ENCODE measurements around the gene TMEM43.

TMEM43 gene

DNA sequence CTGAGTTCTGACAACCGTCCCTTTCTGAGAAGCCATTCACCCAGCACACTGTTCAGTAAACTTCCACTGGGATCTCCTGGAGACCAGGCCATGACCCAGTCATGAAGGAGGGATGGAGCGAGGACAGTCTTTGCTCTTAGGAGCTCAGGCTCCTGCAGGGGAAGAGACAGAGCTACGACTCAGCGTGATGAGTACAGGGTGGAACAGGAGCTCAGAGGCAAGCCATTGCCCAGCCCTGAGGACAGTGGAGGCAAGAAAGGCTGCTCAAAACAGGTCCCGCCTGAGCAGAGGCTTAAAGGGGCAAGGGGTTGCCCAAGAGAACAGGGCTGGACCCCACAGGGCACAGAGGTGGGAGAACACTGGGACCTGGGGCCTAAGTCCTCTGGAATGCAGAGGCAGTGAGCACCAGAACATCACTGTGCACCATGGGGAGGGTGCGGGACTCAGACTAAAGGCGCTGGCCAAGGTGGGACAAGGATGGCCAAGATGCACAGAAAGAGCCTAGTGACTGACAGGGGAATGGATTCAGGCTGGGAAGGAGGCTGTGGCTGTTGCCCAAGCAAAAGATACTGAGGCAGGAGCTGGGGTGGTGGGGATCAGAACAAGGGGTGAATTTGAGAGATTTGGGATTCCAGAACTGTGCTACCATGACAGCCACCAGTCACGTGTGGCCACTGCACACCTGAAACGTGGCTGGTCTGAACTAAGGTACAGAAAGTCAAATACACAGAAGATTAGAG, 25.8 kb downstream of the TMEM43 start:
- no peak for DNase-seq (ENCODE audit: low read depth, low spot score)

DNA sequence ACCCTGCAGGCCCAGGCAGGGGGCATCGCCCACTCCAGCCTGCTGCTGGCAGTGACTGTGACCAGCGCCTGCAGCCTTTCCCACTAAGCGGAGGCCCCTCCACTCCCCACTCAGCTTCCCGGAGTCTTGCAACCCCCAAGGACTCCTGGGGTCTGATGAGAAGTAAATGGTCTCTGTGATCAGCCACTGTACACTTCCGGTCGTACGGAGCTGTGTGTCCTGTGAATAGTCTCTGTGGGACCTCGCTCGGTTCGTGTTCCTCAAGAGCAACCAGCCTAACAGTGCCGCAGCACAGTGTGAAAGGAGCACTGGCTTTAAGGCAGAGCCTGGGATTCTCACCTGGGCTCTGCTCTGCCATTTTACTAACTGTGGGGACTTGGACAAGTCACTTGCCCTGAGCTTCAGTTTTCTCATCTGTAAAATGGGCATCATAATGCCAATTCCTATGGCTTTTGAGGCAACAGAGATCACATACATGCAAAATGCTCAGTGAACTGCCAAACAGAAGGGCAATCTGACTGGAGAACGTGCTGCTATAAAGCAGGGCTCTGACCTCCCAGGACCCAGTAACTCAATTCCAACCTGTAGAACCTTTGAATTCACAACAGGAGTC, 26.7 kb downstream of the TMEM43 start:
- DNase-seq (ENCODE audit: low read depth, low spot score) = no peak

DNA sequence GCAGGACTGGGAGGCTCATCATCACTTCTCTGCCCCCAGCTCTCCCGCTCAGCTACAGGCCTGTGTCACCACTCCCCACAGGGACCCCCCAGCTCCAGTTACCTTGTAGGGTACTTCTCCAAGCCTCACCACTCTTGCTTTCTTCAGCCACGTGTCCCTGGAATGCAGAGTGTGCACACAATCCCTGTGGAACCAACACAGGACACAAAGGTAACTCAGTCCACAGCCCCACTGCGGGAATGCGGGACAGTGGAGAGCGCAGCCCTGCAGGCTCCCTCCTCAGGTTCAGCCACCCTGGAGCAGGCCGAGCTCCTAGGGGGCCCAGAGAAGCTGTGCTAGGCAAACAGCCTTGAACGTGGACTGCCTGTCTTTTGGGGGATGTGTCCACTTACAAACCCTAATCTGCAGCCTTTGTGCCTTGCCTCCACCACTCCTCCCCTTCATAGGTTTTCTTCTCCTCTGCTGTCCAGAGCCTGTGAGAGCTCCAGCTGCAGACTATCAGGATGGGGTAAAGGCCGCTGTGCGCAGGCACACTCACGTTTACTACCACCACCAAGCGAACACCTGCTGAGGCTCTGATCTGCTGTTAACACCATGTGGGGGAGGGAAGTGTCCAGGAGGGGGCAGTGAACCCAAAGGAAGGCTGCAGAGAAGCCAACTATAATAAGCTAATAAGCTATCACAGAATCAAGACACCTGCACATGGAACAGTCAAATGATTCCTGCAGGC, 27.5 kb downstream of the TMEM43 start:
- no peak for DNase-seq (ENCODE audit: low read depth, low spot score)

DNA sequence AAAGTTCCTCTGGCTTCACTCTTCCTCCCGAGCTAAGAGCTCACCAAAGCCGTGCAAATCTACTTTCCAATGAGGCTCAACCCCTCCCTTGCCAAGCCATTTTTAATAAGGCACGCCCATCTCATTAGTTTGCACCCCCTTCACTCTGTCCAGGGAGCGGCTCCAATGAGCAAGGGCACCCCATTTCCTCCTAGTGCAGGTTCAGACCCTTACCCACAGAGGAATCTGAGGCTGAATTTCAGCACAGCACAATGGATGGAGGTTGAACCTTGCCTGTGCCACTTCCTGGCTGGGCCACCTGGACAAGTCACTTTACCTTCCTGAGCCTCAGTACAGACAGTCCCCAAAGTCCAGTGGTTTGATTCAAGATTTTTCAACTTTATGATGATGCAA, 28.1 kb downstream of the TMEM43 start:
- no peak for DNase-seq (ENCODE audit: low read depth, low spot score)

DNA sequence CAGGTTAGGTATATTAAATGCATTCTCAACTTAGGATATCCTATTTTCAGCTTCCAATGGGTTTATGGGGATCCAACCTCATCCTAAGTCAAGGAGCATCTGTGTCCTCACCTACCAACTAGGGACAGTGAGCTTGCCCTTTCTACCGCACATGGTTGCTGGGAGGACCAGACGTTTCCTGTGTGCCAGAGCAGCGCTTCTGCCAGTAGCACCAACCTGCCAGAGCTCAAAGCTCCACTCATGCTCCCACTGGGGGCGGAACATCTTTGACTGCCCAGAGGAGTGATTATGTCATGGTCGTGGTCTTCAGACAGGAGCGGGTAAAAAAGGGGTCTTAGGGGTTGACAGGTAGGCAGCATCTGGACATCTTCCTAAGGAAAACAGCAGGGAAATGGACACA, 28.8 kb downstream of the TMEM43 start:
- DNase-seq (ENCODE audit: low read depth, low spot score) = no peak

DNA sequence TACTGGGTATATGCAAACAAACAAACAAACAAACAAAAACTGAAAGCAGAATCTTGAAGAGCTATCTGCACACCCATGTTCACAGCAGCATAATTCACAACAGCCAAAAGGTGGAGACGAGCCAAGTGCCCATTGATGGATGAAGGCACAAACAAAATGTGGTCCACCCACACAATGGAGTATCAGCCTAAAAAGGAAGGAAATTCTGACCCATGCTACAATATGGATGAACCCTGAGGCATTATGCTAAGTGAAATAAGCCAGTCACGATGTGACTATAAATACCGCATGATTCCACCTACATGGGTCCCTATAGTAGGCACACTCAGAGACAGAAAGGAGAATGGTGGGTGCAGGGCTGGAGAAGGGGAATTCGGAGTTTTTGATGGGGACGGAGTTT, 29.4 kb downstream of the TMEM43 start:
- no peak for DNase-seq (ENCODE audit: low read depth, low spot score)

DNA sequence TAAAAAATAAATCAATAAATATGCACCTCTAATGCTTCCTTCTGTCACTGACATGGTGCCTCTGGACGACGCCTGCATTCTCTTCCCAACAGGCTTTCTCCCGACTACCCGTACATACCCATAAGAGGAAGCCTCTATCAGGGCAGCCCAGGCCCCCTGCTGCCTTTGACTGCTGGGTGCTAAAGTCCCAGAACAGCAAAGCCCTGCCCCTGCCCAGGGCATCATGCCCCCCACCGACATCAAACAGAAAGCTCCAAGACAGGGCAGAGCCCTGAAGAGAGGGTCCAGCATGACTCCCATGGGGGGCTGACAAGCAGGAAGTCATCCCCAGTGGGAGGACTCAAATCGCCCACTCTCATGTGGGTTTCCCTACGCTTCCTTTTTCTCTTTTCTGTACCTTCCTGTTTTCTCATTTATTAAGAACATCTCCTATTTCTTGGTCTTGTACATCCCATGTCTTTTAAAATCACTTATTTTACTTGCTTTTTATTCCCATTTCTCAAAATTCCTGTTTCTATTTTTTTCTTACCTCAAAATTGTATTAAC, 30.1 kb downstream of the TMEM43 start:
- DNase-seq (ENCODE audit: low read depth, low spot score) = no peak

DNA sequence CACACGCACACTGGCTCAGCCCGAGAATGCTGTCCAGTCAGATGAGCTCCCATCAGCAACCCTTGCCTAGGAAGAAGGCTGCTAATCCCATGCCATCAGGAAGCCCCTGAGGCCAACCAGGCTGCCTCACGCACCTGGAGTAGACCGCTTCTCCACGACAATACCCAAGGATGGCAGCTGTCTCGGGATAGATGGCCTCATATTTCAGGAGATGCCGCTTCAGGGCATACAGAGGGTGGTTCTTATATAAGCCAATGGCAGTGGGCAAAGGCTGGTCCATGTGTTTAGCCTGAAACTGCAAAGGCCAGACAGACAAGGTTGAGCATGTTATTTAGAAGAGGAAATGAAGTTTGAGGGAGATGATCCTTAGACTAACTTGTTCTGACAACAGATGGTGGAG, 31.3 kb downstream of the TMEM43 start:
- no peak for DNase-seq (ENCODE audit: low read depth, low spot score)

DNA sequence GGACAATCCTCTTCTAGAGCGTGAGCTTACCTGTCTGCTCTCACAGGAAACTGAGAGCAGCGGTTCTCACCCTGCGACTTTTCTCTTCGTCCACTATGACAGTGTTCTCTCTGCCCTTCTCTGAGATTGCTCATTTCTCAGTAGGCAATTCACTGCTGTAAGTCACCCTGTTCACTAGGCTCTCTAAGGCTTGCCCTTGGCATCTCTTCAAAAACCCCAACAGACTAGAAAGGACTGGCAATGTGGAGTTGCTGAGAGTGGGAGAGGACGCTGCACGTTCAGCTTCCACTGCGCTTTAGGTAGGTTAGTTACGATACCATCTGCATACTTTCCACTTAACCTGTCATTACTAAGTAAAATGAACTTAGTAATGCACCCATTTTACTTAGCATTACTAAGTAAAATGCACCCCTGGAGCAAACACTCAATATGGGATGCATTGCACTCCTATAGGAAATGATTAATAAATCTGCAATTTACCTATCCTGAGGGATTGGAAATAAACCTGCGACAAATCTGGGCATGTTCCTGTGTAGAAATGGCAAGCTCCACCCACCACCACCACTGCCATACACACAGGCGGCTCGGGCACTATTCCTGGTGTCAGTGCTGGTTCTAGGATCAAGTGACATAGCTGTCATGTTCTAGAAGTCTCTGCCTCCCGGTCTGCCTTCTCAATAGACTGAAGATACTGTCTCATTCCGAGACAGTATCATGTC, 32.1 kb downstream of the TMEM43 start:
- DNase-seq (ENCODE audit: low read depth, low spot score) = no peak

DNA sequence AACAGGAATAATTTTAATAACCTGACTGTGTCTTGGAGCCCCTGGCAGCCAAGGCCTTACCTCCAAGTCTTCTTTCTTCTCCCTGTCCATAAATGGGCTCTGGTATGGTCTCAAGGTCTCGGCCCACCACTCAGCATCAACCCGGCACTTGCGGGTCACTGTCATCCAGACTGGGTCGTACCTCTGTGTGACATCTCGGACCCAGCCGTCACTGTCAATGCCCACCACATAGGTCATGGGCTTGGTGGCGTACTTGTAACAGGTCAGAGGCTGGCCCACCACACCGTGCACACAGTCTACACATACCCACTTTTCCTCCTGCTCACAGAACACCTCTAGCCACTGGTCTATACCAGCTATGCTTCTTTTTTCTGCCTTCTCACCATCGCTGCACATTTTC, 33.1 kb downstream of the TMEM43 start:
- DNase-seq (ENCODE audit: low read depth, low spot score) = no peak

DNA sequence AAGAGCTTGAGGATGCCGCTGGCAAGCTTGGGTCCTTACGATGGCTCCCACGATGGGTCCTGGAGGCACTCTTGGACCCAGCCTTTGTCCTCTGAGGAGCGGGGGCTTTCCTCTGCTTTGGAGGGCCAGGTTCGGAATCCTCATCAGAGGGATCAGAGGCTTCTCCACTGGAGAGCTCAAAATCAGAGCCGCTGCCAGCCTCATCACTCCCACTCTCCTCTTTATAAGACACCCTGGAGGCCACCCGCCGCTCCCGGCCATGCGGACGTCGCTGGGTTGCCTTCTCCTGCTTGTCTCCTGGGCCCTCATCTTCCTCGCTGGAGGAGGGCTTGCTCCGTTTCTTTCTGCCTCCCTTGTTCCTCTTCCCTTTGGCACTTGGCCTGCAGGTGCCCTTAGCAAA, 33.5 kb downstream of the TMEM43 start:
- no peak for DNase-seq (ENCODE audit: low read depth, low spot score)

DNA sequence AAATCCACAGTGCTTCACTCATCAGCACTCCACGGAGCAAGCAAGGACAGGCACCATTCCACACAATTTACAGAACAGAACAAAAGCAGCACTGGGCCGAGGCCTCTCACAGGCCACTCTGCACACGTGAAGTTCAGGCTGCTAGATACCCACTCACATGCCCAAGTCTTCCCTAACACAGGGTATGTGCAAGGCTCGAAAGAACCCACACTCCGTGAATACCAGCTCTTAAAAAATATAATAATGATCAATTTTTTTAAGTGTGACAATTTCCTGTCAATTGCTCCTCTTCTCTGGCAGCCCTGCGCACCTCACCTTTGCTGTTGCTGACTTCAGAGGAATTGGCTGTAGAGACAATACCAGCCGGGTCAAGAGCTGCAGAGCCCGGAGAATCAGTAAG, 34.6 kb downstream of the TMEM43 start:
- DNase-seq (ENCODE audit: low read depth, low spot score) = no peak

DNA sequence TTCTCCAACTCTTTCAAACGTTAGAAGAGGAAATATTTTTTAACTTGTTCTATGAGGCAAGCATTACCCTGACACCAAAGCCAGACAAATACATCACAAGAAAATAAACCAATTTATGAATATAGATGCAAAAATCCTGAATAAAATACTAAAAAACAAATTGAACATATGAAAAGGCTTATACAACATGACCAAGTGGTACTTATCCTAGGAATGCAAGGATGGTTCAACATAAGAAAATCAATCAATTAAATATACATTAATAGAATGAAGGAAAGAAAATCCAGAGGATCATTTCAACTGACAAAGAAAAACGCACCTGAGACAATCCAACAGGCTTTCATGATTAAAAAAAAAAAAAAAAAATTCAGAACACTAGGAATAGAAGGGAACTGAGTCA, 36.4 kb downstream of the TMEM43 start:
- no peak for DNase-seq (ENCODE audit: low read depth, low spot score)

DNA sequence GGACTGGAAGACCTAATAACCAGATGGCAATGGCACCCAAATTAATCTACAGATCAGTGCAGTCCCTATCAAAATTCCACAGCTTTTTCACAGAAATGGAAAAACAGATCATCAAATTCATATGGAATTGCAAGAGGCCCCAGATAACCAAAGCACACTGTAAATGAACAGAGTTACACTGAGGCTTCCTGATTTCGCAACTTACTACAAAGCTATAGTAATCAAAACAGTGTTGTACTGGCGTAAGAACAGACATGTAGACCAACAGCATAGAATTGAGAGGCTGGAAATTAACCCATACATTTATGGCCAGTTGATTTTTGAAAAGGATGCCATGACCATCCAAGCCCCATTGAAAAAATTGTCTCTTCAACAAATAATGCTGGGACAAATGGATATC, 37.3 kb downstream of the TMEM43 start:
- DNase-seq (ENCODE audit: low read depth, low spot score) = no peak

DNA sequence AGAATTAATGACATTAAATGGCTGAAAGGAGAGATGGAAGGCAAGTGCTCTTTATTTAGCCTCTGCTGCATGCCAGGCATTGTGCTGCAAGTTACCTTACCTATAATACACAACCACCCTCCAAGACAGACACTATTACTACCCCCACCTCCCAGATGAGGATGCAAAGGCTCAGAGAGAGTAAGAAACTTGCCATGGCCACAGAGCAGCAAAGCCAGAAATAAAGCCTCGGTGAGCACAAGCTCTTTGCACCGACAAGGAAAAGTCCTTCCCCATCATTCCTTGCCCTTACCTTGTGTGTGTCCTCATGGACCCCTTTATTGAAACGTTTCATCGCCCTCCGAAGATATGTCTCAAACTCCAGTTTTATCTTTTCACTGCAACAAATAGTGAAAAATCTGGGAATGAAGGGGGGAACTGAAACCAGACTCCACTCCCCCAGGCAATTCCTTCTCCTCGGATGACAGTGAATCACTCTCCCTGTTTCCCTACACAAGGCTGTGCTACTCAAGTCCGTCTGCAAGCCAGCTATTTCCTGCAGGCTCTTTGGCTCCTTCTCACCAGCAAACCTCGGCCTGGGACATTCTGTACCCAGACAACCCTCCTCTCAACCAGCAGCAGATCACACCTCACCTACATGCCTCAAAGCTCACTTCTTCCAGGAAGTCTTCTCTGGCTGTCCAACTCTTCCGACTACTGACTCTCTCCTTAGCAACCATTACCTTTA, 42.2 kb downstream of the TMEM43 start:
- DNase-seq (ENCODE audit: low read depth, low spot score) = no peak

DNA sequence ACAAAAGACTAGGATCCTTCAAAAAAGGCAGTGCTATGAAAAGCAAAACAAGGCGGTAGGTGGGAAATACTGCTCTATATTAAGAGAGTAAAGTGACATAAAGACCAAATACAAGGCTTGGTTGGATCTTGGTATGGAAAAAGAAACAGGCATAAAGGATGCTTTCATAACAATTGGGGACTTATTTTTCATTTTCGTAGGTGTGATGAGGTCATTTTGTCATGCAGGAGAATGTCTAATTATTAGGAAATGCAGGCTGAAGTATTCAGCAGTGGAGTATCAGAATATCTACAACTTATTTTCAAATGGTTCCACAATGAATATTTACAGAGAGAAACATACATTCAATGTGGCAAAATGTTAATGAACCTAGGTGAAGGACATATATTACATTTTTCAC, 44.6 kb downstream of the TMEM43 start:
- no peak for DNase-seq (ENCODE audit: low read depth, low spot score)

DNA sequence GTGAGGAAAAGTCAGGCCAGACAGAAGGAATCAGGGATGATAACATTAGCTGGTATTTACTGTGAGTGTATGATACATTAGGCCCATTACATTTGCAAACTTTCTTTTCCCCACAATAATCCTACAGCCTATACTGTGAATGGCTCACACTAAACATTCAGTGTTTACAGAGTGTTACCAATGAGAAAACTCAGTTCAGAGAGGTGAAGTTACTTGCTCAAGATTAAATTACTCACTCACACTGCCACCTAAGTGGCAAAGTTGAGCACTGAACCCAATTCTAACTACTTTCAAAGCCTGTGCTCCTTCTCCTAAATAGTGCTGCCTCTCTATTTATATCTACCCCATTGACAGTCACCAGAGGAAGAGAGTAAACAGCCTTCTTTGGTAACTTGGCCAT, 45.0 kb downstream of the TMEM43 start:
- no peak for DNase-seq (ENCODE audit: low read depth, low spot score)

DNA sequence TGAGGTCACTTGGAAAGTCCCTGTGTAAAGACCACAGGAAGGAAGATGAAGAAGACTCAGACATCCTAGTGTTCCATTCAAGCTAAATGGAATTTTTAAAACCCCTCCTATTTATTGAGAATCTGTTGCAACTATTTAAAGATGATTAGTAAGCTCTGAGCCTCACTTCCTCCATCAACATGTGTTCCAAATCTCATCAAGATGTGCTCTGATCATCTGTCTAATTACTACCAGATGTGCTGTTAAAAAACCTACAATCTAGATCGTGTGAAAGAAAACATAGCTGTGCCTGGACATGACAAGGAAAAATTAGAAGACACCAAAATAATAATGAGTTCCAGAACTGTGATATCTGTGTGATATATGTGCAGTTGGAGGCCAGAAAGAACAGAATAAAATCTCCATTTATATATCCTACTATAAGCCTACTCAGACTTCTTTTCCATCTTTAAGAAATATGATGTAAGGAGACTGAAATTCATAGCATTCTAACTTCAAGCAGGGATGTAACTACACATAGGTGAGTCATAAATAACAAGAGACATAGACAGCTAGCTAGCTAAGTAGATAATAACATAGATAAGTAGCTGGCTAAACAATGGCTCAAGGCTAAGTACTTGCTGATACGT, 45.8 kb downstream of the TMEM43 start:
- DNase-seq (ENCODE audit: low read depth, low spot score) = no peak

DNA sequence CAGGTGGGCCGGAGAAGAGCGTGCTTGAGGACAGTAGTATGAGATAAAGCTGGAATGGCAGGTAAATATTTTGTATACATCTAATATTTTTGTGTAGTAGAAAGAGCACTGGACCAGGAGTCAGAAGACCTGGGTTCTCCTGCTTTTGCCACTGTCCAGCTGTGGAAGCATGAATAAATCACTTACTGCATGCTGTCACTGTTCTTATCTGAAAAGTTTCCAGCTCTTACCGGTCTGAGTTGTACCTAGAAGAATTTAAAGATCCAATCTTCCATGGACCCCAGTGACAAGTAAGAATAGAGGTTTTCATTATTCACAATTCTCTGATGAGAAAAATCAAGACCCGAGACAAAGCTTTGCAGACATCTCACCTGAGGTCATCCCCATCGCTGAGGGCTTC, 47.6 kb downstream of the TMEM43 start:
- DNase-seq (ENCODE audit: low read depth, low spot score) = no peak

DNA sequence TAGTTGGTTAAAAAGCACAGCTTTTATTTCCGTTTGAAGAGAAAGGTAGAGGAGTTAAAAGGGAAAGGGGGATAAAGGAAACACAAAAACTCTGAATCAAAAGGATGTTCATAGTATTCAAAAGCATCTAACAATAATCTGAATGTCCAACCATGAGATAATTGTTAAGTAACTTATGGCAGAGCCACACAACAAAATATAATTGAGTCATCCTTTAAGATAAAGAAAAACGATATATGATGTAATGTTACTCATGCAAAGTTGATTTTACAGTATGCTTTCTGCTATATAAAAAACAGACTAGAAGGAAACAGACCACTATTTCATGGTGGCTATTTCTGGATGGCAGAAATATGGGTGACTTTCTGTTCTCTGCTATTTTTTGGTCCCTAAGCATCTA, 49.6 kb downstream of the TMEM43 start:
- DNase-seq (ENCODE audit: low read depth, low spot score) = no peak

All from smooth muscle cell of the brain vasculature (primary cell).